Measurements from ENCODE around the gene MIOX. TPM values are rescaled to one million over a fixed set of nuclear protein-coding genes. Genes with fewer than 3 reads are reported as not detected.

MIOX gene
- polyA plus RNA-seq, 3 donors from 2014 or later = not detected

DNA sequence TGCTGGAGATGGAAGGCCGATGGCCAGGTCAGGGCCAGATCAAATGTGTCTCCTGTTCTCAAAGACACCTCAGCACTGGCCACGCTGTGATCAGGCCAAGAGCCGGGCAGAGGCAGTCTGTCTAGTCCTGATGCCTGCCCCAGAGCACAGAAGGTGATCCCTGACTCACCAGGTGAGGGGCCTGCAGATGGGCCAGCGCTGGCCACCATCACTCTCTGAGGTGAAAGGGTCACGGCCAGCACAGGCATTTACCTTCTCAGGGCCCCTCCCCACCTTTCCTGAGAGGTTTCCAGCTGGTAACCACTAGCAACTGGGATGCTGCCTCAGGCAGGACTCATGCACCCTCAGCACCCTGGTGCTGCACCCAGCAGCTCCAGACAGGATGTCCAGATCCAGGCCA is 14.7 kb upstream of the MIOX start:
- peaks cover under 1 to 1% (median under 1%) of the 10 kb centered on the region in 3 donors for H3K36me3 Mint-ChIP-seq
- no peak for DNase-seq
- H3K27ac Mint-ChIP-seq = peak overlapping the region; percentile 57 to 98 (median 92)
- peaks cover 0 to 2% (median 0%) of the 10 kb centered on the region in 6 donors for H3K9me3 Mint-ChIP-seq
- peak overlapping the region; percentile 54 to 97 (median 83) for H3K4me3 Mint-ChIP-seq
- peaks cover 61 to 64% of the 10 kb centered on the region in 2 donors for H3K4me1 Mint-ChIP-seq
- peaks cover 15 to 33% (median 16%) of the 10 kb centered on the region in 3 donors for H3K27me3 Mint-ChIP-seq (ENCODE audit: low read depth in 3 of 3)

GRCh38 chr22:50473088-50473487 is 13.6 kb upstream of the MIOX start:
- no peaks in the 10 kb centered on the region for H3K36me3 Mint-ChIP-seq
- peaks cover 0 to 2% (median 0%) of the 10 kb centered on the region in 6 donors for H3K9me3 Mint-ChIP-seq
- H3K27me3 Mint-ChIP-seq (ENCODE audit: low read depth in 3 of 3) = peaks cover 15 to 33% (median 16%) of the 10 kb centered on the region in 3 donors
- H3K4me1 Mint-ChIP-seq = peaks cover 60 to 63% of the 10 kb centered on the region in 2 donors
- H3K4me3 Mint-ChIP-seq = peak overlapping the region; percentile 86 to 99 (median 97)
- DNase-seq = peak; percentile 35 to 42 (median 41)
- H3K27ac Mint-ChIP-seq = peak overlapping the region; percentile 91 to 98 (median 94)

DNA sequence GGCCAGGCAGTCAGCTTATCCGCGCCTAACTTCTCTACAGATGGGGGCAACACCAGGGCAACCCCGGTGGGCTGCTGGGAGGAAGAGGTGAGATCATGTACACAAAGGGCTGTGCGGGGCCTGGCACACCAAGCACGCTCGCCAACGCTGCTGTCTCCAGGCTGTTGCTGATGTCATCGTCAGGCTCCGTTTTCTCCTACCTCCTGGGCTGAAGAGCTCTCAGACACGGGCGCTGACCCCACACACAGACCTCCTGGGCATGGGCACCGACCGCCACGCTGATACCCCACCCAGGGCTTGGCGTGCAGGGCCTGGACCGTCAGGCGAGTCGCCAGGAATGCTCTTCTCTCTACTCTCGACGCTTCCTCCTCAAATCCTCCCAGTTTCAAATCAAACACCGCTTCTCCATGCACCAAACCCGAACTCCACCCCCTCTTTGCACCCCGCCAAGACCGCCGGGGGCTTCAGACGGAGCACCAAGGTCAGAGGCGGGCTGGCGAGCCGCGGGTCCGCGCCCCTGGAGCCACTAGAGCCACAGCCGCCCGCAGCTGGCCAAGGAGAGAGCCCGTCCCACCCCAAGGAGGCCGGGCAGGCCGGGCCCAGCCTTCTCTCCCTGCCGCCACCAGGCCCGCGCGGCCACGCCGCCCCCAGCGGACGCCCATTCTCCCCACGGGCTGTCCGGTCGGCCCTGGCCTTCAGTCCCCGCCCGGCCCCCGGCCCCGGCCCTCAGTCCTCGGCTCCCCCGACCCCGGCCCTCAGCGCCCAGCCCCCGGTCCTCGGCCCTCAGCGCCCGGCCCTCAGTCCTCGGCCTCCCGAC is 12.6 kb upstream of the MIOX start:
- Mint-ChIP-seq H3K4me3 (peak overlapping the region; percentile 86 to 99 (median 97)), H3K27ac (peak overlapping the region; percentile 91 to 98 (median 94)), H3K27me3 (ENCODE audit: low read depth in 3 of 3) (peaks cover 15 to 33% (median 16%) of the 10 kb centered on the region in 3 donors), H3K36me3 (no peaks in the 10 kb centered on the region), H3K4me1 (peaks cover 50 to 56% of the 10 kb centered on the region in 2 donors), H3K9me3 (peaks cover 0 to 2% (median 0%) of the 10 kb centered on the region in 6 donors)
- DNase-seq = peak in 2 of 3 donors; percentile 31 to 41

DNA sequence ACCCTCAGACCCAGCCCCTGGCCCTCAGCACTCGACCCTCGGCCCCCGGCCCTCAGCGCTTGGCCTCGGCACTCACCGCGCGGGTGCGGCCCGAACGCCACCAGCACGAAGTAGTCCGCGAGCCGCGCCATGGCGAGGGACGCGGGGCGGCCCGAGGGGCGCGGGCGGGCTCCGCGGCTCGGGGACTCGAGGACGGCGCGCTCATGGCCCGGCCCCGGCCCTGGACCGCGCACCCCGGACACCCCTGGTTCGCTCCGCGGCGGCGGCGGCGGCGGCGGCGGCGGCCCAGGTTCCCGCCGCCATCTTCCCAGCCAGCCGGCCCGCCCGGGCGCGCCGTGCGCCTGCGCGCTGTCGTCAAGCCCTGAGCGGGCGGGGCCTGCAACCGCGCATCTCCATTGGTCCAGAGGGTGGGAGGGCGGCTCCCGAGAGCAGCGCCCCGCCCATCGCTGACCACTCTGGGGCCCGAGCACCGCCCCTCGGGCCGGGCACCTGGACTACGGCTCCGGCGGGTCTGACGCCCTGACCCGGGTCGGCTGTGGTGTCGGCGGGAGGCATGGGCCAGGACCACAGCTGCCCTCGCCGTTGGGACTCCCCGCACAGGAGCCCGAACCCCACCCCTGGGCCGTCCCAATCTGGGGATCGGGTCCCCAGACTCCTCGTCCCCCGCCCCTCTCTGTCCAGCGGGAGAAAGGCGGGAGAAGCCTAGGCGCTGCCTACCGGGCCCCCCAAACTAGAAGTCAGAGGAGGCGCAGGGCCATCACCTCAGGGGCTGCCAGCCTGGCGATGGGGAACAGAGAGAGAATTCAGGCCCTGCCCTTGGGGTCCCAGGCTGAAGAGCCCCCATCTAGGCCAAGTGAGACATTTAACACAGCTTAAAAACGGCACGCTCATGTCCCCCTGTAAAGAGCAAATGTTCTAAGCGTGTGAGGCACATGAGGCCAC is 11.7 kb upstream of the MIOX start, which contains the start of gene SBF1:
TSS of gene SBF1 (minus strand) at position 326 of the 942 bp plus-strand sequence. CDS start at position 131, 195 bp downstream.
- Mint-ChIP-seq H3K27me3 (ENCODE audit: low read depth in 3 of 3) (peaks cover 9 to 32% (median 9%) of the 10 kb centered on the region in 3 donors), H3K9me3 (no peaks in the 10 kb centered on the region), H3K4me3 (peak within 1 kb of the TSS; percentile 86 to 99 (median 97)), H3K36me3 (no peaks in the 10 kb centered on the region), H3K27ac (peak within 1 kb of the TSS; percentile 91 to 98 (median 94)), H3K4me1 (peaks cover 41 to 50% of the 10 kb centered on the region in 2 donors)
- DNase-seq = peak; percentile 87 to 90 (median 89)

DNA sequence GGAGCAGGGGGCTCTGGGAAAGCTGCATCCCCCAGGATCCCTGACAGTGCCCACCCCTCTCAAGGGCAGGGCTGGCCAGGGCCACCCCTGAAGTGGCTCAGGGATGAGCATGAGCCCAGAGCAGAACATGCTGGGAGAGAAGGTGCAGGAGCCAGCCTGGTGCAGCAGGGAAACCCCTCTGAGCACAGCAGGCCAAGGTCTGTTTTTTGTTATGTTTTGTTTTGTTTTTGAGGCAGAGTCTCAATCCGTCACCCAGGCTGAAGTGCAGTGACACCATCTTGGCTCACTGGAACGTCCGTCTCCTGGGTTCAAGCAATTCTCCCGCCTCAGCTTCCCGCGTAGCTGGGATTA is 11.0 kb upstream of the MIOX start:
- peaks cover 38 to 48% of the 10 kb centered on the region in 2 donors for H3K4me1 Mint-ChIP-seq
- H3K4me3 Mint-ChIP-seq = peak overlapping the region; percentile 54 to 73 (median 62)
- peaks cover 5 to 28% (median 8%) of the 10 kb centered on the region in 3 donors for H3K27me3 Mint-ChIP-seq (ENCODE audit: low read depth in 3 of 3)
- H3K9me3 Mint-ChIP-seq = no peaks in the 10 kb centered on the region
- H3K27ac Mint-ChIP-seq = peak overlapping the region in 5 of 6 donors; percentile 59 to 78 (median 71)
- H3K36me3 Mint-ChIP-seq = no peaks in the 10 kb centered on the region
- DNase-seq = no peak

GRCh38 chr22:50476868-50477267 is 9.8 kb upstream of the MIOX start:
- Mint-ChIP-seq H3K27me3 (ENCODE audit: low read depth in 3 of 3) (peaks cover 5 to 27% (median 8%) of the 10 kb centered on the region in 3 donors), H3K36me3 (no peaks in the 10 kb centered on the region), H3K27ac (peak overlapping the region; percentile 39 to 78 (median 69))

DNA sequence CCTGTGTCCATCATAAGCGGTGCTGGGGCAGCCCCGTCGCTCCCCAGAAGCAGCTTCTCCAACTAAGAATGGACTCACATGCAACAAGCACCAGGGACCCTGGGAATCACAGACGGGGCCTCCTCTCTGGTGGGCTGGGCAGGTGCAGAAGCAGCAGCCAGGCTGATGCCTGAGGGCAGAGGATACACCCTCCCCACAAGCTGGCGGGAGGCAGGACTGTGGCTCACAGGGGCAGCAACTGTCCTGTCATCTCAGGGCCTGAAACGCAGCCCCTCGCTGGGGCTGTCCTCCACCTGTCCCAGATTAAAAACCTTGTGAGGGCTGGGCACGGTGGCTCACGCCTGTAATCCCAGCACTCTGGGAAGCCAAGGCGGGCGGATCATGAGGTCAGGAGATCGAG is 8.7 kb upstream of the MIOX start:
- Mint-ChIP-seq H3K27ac (no peak overlapping the region), H3K9me3 (no peaks in the 10 kb centered on the region), H3K4me1 (peaks cover 18 to 25% of the 10 kb centered on the region in 2 donors), H3K36me3 (no peaks in the 10 kb centered on the region), H3K4me3 (no peak overlapping the region), H3K27me3 (ENCODE audit: low read depth in 3 of 3) (peaks cover 5 to 26% (median 10%) of the 10 kb centered on the region in 3 donors)
- DNase-seq = no peak

More at GRCh38 chr22:50476868-50477267, 9.8 kb upstream of the MIOX start:
- Mint-ChIP-seq H3K4me3 (peak overlapping the region; percentile 33 to 73 (median 64)), H3K9me3 (no peaks in the 10 kb centered on the region), H3K4me1 (peaks cover 28 to 36% of the 10 kb centered on the region in 2 donors)
- DNase-seq = no peak

DNA sequence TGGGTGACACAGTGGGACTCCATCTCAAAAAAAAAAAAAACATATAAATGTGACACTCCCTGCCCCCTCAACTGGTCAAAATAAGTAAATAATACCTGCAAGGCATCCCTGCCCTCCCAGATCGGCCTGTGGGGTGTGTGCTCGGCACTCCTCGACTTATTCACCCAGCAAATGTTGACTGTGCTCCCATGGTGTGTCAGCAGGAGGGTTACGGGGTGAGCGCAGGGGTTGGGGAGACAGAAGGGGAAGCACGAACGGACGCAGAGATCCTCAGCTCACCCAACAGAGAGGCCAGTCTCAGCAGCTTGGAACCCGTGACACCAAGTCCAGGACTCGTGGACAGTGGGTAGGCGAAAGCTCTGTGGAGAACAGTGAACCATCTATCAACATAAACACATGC is 6.9 kb upstream of the MIOX start:
- H3K4me1 Mint-ChIP-seq = peaks cover 4 to 12% of the 10 kb centered on the region in 2 donors
- H3K27ac Mint-ChIP-seq = peak overlapping the region in 1 of 6 donors; percentile 18

DNA sequence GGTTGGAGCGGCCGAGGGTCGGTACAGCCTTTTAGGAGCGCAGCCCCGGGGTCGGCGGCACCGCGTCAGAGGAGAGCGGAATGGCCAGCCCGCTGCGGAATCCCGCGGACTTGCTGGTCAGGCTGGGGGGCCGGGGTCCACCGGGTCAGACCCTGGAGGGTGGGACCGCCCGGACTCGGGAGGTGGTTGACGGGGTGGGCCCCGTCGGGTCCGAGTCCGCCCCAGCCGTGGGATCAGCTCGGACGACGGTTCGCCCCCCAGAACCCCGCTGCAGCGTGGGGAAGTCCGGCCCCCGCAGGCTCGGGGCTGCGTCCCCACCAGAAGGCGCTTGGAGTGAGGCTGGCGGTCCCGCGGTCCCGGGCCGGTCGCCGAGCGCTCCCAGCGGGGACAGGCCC is 5.6 kb upstream of the MIOX start:
- Mint-ChIP-seq H3K27me3 (ENCODE audit: low read depth in 3 of 3) (peaks cover 0 to 11% (median 7%) of the 10 kb centered on the region in 3 donors), H3K4me1 (peaks cover 4 to 8% of the 10 kb centered on the region in 2 donors), H3K36me3 (no peaks in the 10 kb centered on the region), H3K27ac (no peak overlapping the region), H3K4me3 (peak overlapping the region; percentile 39 to 69 (median 61)), H3K9me3 (no peaks in the 10 kb centered on the region)
- no peak for DNase-seq

More for the DNA sequence above, 6.9 kb upstream of the MIOX start:
- peak overlapping the region; percentile 30 to 75 (median 69) for H3K4me3 Mint-ChIP-seq
- DNase-seq = no peak
- H3K27me3 Mint-ChIP-seq (ENCODE audit: low read depth in 3 of 3) = peaks cover 0 to 16% (median 7%) of the 10 kb centered on the region in 3 donors
- no peaks in the 10 kb centered on the region for H3K36me3 Mint-ChIP-seq
- no peaks in the 10 kb centered on the region for H3K9me3 Mint-ChIP-seq

DNA sequence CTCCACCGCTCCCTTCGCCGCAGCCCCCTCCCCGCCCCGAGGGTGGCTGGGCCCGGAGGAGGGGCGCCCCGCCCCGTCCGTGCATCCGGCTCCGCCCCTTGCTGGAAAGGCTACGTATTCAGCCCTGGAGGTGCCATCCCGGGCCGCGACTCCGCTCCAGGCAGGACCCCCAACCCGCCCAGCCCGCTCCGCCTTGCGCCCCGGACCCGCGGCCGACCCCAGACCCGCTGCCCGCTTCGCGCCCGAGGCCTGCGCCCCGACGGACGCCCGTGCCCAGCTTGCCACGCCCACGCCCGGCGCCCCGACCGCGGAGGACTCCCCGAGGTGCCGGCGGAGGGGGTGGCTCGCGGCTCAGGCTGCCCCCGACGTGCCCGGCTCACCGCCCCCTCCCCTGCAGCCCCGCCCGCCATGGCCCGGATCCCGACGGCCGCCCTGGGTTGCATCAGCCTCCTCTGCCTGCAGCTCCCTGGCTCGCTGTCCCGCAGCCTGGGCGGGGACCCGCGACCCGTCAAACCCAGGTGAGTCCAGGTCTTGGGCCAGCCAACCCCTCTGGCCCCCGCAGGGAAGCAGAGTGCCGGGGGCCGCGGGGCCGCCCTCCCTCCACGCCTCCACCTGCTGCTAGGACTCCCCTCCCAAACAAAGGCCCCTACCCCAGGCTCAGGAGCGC is 5.1 kb upstream of the MIOX start, which contains the start of gene ADM2:
TSS of gene ADM2 (plus strand) at position 104 of the 667 bp plus-strand sequence. CDS start at position 409, 305 bp downstream.
- H3K4me3 Mint-ChIP-seq = peak within 1 kb of the TSS; percentile 68 to 75 (median 69)
- no peaks in the 10 kb centered on the region for H3K36me3 Mint-ChIP-seq
- peaks cover 0 to 7% (median 6%) of the 10 kb centered on the region in 3 donors for H3K27me3 Mint-ChIP-seq (ENCODE audit: low read depth in 3 of 3)
- peak; percentile 67 to 69 (median 67) for DNase-seq
- H3K9me3 Mint-ChIP-seq = no peaks in the 10 kb centered on the region
- H3K27ac Mint-ChIP-seq = peak within 1 kb of the TSS in 2 of 6 donors; percentile 18 to 58
- H3K4me1 Mint-ChIP-seq = peaks cover 4 to 8% of the 10 kb centered on the region in 2 donors

- Mint-ChIP-seq H3K4me3 (peak overlapping the region in 4 of 5 donors; percentile 53 to 70 (median 64)), H3K9me3 (no peaks in the 10 kb centered on the region), H3K4me1 (peaks cover 4 to 8% of the 10 kb centered on the region in 2 donors), H3K27ac (no peak overlapping the region), H3K27me3 (ENCODE audit: low read depth in 3 of 3) (peaks cover 0 to 8% (median 7%) of the 10 kb centered on the region in 3 donors), H3K36me3 (no peaks in the 10 kb centered on the region)
- DNase-seq = no peak
Measured at GRCh38 chr22:50482107-50483074, 4.3 kb upstream of the MIOX start.

- peak overlapping the region in 2 of 5 donors; percentile 9 to 17 for H3K4me3 Mint-ChIP-seq
- H3K9me3 Mint-ChIP-seq = no peaks in the 10 kb centered on the region
Measured at GRCh38 chr22:50483106-50483505, 3.6 kb upstream of the MIOX start.

More at GRCh38 chr22:50483106-50483505, 3.6 kb upstream of the MIOX start:
- no peak for DNase-seq
- no peaks in the 10 kb centered on the region for H3K36me3 Mint-ChIP-seq
- H3K4me1 Mint-ChIP-seq = peaks cover 4 to 8% of the 10 kb centered on the region in 2 donors
- peaks cover 0 to 8% (median 7%) of the 10 kb centered on the region in 3 donors for H3K27me3 Mint-ChIP-seq (ENCODE audit: low read depth in 3 of 3)
- no peak overlapping the region for H3K27ac Mint-ChIP-seq

Measured in immature natural killer cell (primary cell).